ENCODE results near the gene MCCD1. TPM values are rescaled to one million over a fixed set of nuclear protein-coding genes. Genes with fewer than 3 reads are reported as not detected.
A peak's percentile ranks its signal among the peaks of the same experiment; 100 is the strongest.

MCCD1 gene
- total and polyA plus RNA-seq, 2 of the 13 experiments (the other 11 are each of a cell fraction or from before 2014, with no cell fraction given), result 0.15 TPM; not detected in 1

GRCh38 chr6:31546958-31547726, 18.4 kb downstream of the MCCD1 start, which contains the start of gene NFKBIL1 (continued):
- TF ChIP-seq REPIN1 (CRISPR knock-in tag; IDR thresholded peaks at IDR 0.05; ENCODE audit: borderline replicate concordance, low read depth) (no peak; the same call in 1 of the 2 replicates), ISX (CRISPR knock-in tag; conservative IDR thresholded peaks at IDR 0.05) (no peak), ZNF512 (CRISPR knock-in tag; IDR thresholded peaks at IDR 0.05) (peak; percentile 90; the same call in 1 of the 2 replicates), ZNF609 (CRISPR knock-in tag; IDR thresholded peaks at IDR 0.05; ENCODE audit: borderline replicate concordance) (no peak; the same call in 1 of the 2 replicates), MZF1 (CRISPR knock-in tag; IDR thresholded peaks at IDR 0.05; ENCODE audit: borderline replicate concordance) (no peak), ZBTB26 (CRISPR knock-in tag; IDR thresholded peaks at IDR 0.05; ENCODE audit: borderline replicate concordance) (0 out of 2 replicates have a peak, but pooled peaks have one; percentile 41), STAT5B (CRISPR knock-in tag; IDR thresholded peaks at IDR 0.05) (no peak; the same call in 1 of the 2 replicates), FOXA1 (IDR thresholded peaks at IDR 0.05) (0 out of 2 replicates have a peak, but pooled peaks have one; percentile 32), FOXA1 (CRISPR knock-in tag; IDR thresholded peaks at IDR 0.05) (0 out of 2 replicates have a peak, but pooled peaks have one; percentile 27), ELK4 (CRISPR knock-in tag; IDR thresholded peaks at IDR 0.05; ENCODE audit: borderline replicate concordance) (no peak), ZNF430 (CRISPR knock-in tag; IDR thresholded peaks at IDR 0.05) (no peak), ZNF383 (CRISPR knock-in tag; IDR thresholded peaks at IDR 0.05; ENCODE audit: borderline replicate concordance) (peak; percentile 71; the same call in 1 of the 2 replicates), EP300 (IDR thresholded peaks at IDR 0.05; ENCODE audit: low read depth in 2 of 2, low read length in 2 of 2) (peak in 1 of 2 experiments; percentile 37; a peak in 1 of 4 replicates), EP300 (CRISPR knock-in tag; IDR thresholded peaks at IDR 0.05; ENCODE audit: borderline replicate concordance) (peak; percentile 48), ZNF614 (CRISPR knock-in tag; IDR thresholded peaks at IDR 0.05; ENCODE audit: borderline replicate concordance) (peak; percentile 31; the same call in 1 of the 2 replicates), ZNF292 (CRISPR knock-in tag; IDR thresholded peaks at IDR 0.05; ENCODE audit: borderline replicate concordance, low read depth) (no peak)

Data from HepG2 (cell line).